Astrocyte (in vitro differentiated cells and primary cell): ENCODE measurements around the gene FAP.

Experiments used
- EZH2 ChIP-seq: IDR thresholded peaks from 2 replicates; pipeline ENCODE4 v1.6.1; 2012; ENCODE audit warnings: mild to moderate bottlenecking, low read length, inconsistent platforms; ENCODE audit not compliant: insufficient read depth
- TF ChIP-seq, protein P1 (sequence below): IDR thresholded peaks from 2 replicates; pipeline ENCODE4 v1.5.1; 2011; ENCODE audit warnings: low read depth, mild to moderate bottlenecking, inconsistent platforms, low read length, moderate library complexity; ENCODE audit not compliant: insufficient read depth

- no peak for TF ChIP-seq EZH2
- TF ChIP-seq, protein P1, sequence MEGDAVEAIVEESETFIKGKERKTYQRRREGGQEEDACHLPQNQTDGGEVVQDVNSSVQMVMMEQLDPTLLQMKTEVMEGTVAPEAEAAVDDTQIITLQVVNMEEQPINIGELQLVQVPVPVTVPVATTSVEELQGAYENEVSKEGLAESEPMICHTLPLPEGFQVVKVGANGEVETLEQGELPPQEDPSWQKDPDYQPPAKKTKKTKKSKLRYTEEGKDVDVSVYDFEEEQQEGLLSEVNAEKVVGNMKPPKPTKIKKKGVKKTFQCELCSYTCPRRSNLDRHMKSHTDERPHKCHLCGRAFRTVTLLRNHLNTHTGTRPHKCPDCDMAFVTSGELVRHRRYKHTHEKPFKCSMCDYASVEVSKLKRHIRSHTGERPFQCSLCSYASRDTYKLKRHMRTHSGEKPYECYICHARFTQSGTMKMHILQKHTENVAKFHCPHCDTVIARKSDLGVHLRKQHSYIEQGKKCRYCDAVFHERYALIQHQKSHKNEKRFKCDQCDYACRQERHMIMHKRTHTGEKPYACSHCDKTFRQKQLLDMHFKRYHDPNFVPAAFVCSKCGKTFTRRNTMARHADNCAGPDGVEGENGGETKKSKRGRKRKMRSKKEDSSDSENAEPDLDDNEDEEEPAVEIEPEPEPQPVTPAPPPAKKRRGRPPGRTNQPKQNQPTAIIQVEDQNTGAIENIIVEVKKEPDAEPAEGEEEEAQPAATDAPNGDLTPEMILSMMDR: no peak
Measured at GRCh38 chr2:162166174-162166573, 77.1 kb downstream of the FAP start.
